GM10248 (cell line): Measurements from ENCODE around the gene FBXW8.

Experiments used
- CTCF ChIA-PET: fragments of 300-600 bp; sonication (Branson Sonifier 250); formaldehyde crosslinking; extraction: SDS; loops from one replicate; lab custom pipeline; 2021; ENCODE audit warnings: antibody characterized with exemption; lab: Yijun Ruan, JAX
- POLR2A ChIA-PET: fragments of 350-650 bp; sonication (Branson Sonifier 250); formaldehyde crosslinking; extraction: SDS; loops from one replicate; lab custom pipeline; 2020; ENCODE audit warnings: antibody characterized with exemption; lab: Yijun Ruan, JAX
- DNase-seq: peaks from one replicate; pipeline ENCODE4 v3.0.0; 2012; ENCODE audit errors: extremely low spot score
- CTCF ChIP-seq: IDR thresholded peaks from 2 replicates; pipeline ENCODE4 v1.5.1; 2012; ENCODE audit warnings: mild to moderate bottlenecking, low read depth; ENCODE audit errors: extremely low read depth, missing control alignments, control extremely low read depth

The FBXW8 gene

DNA sequence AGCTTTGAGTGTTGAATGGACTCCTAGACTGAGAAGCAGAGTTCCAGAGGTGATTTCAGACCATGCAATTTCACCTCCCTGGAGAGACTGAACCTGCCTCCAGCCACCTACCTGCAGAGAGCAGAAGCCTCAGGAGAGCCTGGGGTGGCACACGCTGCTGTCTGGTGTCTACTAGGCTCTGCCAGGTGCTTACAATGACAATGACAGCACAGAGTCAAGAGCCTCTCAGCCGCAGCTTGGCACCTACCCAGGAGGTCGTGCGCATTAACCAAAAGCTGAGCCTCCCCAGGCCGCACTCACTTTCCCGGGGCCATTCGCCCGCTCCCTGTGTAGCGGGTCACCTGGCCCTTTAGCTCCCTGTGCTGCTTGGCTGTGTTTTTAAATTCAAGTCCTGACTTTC is 125.3 kb downstream of the FBXW8 start:
- DNase-seq: no peak
- POLR2A ChIA-PET: no interaction called here
- TF ChIP-seq CTCF: no peak
- CTCF ChIA-PET: interaction anchor here (2.4 to 2.5 kb wide), 2 partner anchors 12 to 83 kb away, joined by 14 to 17 read pairs; no protein-coding TSS in a partner anchor

GRCh38 chr12:117036547-117036946 is 125.8 kb downstream of the FBXW8 start:
- no peak for TF ChIP-seq CTCF
- DNase-seq: no peak
- ChIA-PET CTCF (interaction anchor here (1.6 to 2.5 kb wide), 3 partner anchors 12 to 83 kb away, joined by 6 to 17 read pairs (median 14); no protein-coding TSS in a partner anchor), POLR2A (no interaction called here)

- no peak for DNase-seq
- ChIA-PET POLR2A (no interaction called here), CTCF (interaction anchor here (1.6 to 2.5 kb wide), 2 partner anchors 13 to 82 kb away, joined by 6 to 17 read pairs; no protein-coding TSS in a partner anchor)
- TF ChIP-seq CTCF: no peak
These were observed 126.7 kb downstream of the FBXW8 start for GRCh38 chr12:117037289-117038022.

- ChIA-PET CTCF (interaction anchor here (1.6 to 2.5 kb wide), 2 partner anchors 14 to 81 kb away, joined by 6 to 17 read pairs; no protein-coding TSS in a partner anchor), POLR2A (no interaction called here)
- DNase-seq: no peak
- no peak for TF ChIP-seq CTCF
These were observed 127.4 kb downstream of the FBXW8 start for GRCh38 chr12:117038023-117038680.

- DNase-seq: no peak
- CTCF ChIA-PET: no interaction called here
- TF ChIP-seq CTCF: no peak
- POLR2A ChIA-PET: no interaction called here
These were observed 128.2 kb downstream of the FBXW8 start for GRCh38 chr12:117038919-117039318.

DNA sequence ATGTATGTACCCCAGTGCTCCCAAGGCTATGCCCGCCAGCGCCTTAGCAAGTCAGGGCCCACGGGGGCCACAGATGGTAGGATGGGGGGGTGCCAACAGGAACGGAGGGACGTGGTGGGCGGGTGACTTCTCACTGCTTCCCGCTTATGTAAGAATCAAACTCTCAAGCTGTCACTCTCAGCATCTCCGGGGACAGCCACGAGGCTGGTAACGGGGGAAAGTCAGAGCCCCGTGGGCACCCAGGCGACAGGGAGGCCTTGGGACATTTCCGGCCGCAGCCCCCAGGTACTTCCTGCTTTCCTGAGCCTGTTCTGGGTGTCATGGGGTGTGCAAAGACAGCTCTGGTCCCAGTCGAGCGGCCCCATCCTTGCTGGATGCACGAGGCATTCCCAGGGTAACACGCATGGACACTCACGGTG is 129.2 kb downstream of the FBXW8 start:
- no peak for TF ChIP-seq CTCF
- POLR2A ChIA-PET: no interaction called here
- CTCF ChIA-PET: no interaction called here

More for the DNA sequence above, 129.2 kb downstream of the FBXW8 start:
- DNase-seq: no peak
